Measurements from ENCODE around the gene DNHD1. TPM values are rescaled to one million over a fixed set of nuclear protein-coding genes. Genes with fewer than 3 reads are reported as not detected.

DNHD1 gene
- total and polyA plus RNA-seq, 9 of the 15 experiments (the other 6 are each of a cell fraction or from before 2014, with no cell fraction given) = 0.82 to 9.7 (median 3.8) TPM

DNA sequence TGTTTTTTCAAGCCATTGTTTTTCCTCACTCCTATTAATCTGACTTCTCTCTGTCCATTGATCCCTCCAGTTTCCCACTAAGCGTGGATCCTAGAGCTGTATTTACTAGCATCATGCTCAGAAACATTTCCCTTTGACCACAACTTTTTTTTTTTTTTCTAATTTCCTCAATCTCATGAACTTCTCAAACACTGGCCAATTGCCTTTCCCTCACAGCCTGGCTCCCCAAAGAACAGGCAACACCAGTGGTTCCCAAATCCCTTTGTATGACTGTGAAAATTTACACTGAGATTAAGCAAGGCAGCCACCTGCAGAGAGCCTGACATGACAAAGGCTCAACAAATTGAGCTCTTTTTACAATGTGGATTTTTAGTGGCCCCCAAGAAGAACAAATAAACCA lies 123.6 kb downstream of the DNHD1 start:
- Histone ChIP-seq H3K9me1 (ENCODE audit: control insufficient read depth, insufficient read depth, low read length) (no peaks in the 10 kb centered on the region), H3K79me2 (ENCODE audit: control insufficient read depth, insufficient read depth, low read length) (peaks cover 8% of the 10 kb centered on the region), H3K9me3 (replicated peaks; ENCODE audit: control insufficient read depth, insufficient read depth, low read depth, low read length) (no peaks in the 10 kb centered on the region), H4K20me1 (replicated peaks; ENCODE audit: control insufficient read depth, insufficient read depth, low read length) (no peaks in the 10 kb centered on the region), H3K27me3 (ENCODE audit: control insufficient read depth in 2 of 2, insufficient read depth in 2 of 2, low read length in 2 of 2) (peaks cover 0 to 21% of the 10 kb centered on the region in 2 experiments; a peak in 3 of 5 replicates), H3K4me2 (ENCODE audit: insufficient read depth, low read length) (no peak overlapping the region), H2AFZ (ENCODE audit: low read depth, low read length) (no peak overlapping the region), H3K9ac (ENCODE audit: insufficient read depth in 1 of 2, low read depth in 2 of 2, low read length in 2 of 2) (no peak overlapping the region), H3K27ac (ENCODE audit: extremely low read depth, low read depth, low read length) (no peak overlapping the region), H3K4me1 (replicated peaks in 1 of 2; ENCODE audit: control insufficient read depth in 2 of 2, insufficient read depth in 2 of 2, low read length in 2 of 2) (peaks cover 8 to 37% of the 10 kb centered on the region in 2 experiments), H3K4me3 (no peak overlapping the region), H3K36me3 (ENCODE audit: control insufficient read depth, insufficient read depth, low read length) (peaks cover 7% of the 10 kb centered on the region; the same call in 2 of the 3 replicates)
- intact Hi-C loops (cut with micrococcal nuclease) = no loop called here
- BruUV-seq (replicated peaks) = no TSS peak
- no peak for ATAC-seq
- WGBS (ENCODE audit: insufficient coverage, low coverage, missing lambda C conversion rate) = 80% methylated on average over 1 of the region's 1 CpG
- ChIA-PET POLR2A (interaction anchor here (1.1 to 2.3 kb wide), 2 partner anchors 8 to 12 kb away, joined by 4 to 12 read pairs; partner anchors contain the start of gene TAF10), CTCF (ENCODE audit: low intra/inter-chr PET ratio) (no interaction called here)
- DNase-seq (ENCODE audit: extremely low read depth in 1 of 4, low spot score in 3 of 4) = no peak
- in situ Hi-C loops (cut with MboI) = loop anchor here (5.0 kb wide), 1 partner anchor 62 kb away; the partner anchor contains the start of gene MRPL17
- no peak for FAIRE-seq
- TF ChIP-seq, protein P1, sequence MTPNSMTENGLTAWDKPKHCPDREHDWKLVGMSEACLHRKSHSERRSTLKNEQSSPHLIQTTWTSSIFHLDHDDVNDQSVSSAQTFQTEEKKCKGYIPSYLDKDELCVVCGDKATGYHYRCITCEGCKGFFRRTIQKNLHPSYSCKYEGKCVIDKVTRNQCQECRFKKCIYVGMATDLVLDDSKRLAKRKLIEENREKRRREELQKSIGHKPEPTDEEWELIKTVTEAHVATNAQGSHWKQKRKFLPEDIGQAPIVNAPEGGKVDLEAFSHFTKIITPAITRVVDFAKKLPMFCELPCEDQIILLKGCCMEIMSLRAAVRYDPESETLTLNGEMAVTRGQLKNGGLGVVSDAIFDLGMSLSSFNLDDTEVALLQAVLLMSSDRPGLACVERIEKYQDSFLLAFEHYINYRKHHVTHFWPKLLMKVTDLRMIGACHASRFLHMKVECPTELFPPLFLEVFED (CRISPR knock-in tag; conservative IDR thresholded peaks at IDR 0.05) = no peak
- TF ChIP-seq HIVEP1 (CRISPR knock-in tag; IDR thresholded peaks at IDR 0.05) (no peak), FOXK2 (conservative IDR thresholded peaks at IDR 0.05 in 1 of 2, IDR thresholded peaks at IDR 0.05 in 1 of 2; ENCODE audit: low read depth in 2 of 2) (no peak), ZNF77 (CRISPR knock-in tag; IDR thresholded peaks at IDR 0.05) (no peak), MYBL2 (IDR thresholded peaks at IDR 0.05; ENCODE audit: low read depth) (no peak), MYBL2 (CRISPR knock-in tag; IDR thresholded peaks at IDR 0.05; ENCODE audit: borderline replicate concordance) (no peak), NR2C2 (CRISPR knock-in tag; IDR thresholded peaks at IDR 0.05) (no peak), NR2C2 (tag; IDR thresholded peaks at IDR 0.05) (no peak), ETV1 (tag; conservative IDR thresholded peaks at IDR 0.05; ENCODE audit: low read depth) (no peak), RHOXF2B (CRISPR knock-in tag; conservative IDR thresholded peaks at IDR 0.05) (no peak), HOXB6 (CRISPR knock-in tag; IDR thresholded peaks at IDR 0.05; ENCODE audit: borderline replicate concordance) (no peak)
- TF ChIP-seq, protein P2, sequence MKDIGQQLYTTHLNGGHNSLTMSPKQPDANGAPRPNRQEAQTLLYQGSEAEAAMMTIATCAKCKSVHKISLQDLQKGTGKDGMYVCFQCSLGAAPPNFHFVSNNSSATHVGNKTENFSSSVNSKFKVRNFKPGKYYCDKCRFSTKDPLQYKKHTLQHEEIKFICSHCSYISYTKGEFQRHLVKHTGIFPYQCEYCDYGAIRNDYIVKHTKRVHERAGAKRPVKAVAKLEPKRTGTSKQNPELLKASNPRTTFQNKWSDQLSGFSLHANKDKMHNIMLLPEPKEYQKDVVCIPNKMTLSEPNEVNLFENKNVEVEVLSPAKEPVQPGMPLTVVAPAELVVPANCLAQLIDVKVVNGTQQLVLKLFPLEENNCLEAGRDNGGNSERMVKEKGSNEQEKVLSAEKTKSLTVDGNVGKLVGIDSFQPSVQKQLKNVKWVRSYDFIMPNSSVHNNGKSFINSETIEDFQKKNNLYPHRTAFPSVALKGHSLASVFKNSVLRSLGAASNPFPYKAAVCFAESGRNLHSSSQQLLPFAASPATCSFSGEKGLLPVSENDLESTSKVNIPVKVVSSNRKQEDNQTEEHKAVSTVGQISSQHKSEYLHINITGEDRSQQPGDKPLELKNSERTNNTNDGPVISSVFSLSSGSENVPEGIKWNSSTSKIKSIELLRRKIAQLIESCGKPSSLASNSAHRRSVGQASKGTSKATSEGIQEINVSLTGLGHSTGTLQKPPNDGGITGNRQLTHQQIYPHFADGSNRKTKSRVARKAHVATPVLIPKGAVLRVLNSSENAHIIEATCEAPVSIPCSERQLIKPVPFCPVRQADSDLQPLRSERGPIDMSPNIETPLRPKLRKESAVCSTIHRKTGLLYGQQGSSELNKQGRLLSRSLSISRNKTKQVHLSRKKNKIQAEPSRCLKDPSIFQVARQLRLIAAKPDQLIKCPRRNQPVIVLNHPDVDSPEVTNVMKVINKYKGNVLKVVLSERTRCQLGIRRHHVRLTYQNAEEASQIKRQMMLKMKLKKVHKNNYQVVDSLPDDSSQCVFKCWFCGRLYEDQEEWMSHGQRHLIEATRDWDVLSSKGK (CRISPR knock-in tag; IDR thresholded peaks at IDR 0.05) = no peak
- TF ChIP-seq, protein P3, sequence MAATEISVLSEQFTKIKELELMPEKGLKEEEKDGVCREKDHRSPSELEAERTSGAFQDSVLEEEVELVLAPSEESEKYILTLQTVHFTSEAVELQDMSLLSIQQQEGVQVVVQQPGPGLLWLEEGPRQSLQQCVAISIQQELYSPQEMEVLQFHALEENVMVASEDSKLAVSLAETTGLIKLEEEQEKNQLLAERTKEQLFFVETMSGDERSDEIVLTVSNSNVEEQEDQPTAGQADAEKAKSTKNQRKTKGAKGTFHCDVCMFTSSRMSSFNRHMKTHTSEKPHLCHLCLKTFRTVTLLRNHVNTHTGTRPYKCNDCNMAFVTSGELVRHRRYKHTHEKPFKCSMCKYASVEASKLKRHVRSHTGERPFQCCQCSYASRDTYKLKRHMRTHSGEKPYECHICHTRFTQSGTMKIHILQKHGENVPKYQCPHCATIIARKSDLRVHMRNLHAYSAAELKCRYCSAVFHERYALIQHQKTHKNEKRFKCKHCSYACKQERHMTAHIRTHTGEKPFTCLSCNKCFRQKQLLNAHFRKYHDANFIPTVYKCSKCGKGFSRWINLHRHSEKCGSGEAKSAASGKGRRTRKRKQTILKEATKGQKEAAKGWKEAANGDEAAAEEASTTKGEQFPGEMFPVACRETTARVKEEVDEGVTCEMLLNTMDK (IDR thresholded peaks at IDR 0.05; ENCODE audit: borderline replicate concordance, insufficient read depth, low read depth, low read length, poor library complexity, severe bottlenecking) = no peak
- TF ChIP-seq, protein P4, sequence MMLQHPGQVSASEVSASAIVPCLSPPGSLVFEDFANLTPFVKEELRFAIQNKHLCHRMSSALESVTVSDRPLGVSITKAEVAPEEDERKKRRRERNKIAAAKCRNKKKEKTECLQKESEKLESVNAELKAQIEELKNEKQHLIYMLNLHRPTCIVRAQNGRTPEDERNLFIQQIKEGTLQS (IDR thresholded peaks at IDR 0.05) = no peak
- TF ChIP-seq, protein P4 (CRISPR knock-in tag; conservative IDR thresholded peaks at IDR 0.05) = no peak
